Stimulated activated CD4-positive, alpha-beta T cell treated with anti-CD3 and anti-CD28 coated beads, TNF-alpha, amount 100 ng/mL, for 1 hour (primary cell): Measurements from ENCODE around the gene LMAN1.

ENCODE experiments used
- DNase-seq, 3 donors: peaks; one replicate each; pipeline ENCODE4 v3.0.0-alpha.2; 2020; ENCODE audit warnings: low read depth in 3 of 3, low spot score in 1 of 3

Gene LMAN1

GRCh38 chr18:59306640-59307039 is 52.4 kb downstream of the LMAN1 start:
- no peak for DNase-seq

DNA sequence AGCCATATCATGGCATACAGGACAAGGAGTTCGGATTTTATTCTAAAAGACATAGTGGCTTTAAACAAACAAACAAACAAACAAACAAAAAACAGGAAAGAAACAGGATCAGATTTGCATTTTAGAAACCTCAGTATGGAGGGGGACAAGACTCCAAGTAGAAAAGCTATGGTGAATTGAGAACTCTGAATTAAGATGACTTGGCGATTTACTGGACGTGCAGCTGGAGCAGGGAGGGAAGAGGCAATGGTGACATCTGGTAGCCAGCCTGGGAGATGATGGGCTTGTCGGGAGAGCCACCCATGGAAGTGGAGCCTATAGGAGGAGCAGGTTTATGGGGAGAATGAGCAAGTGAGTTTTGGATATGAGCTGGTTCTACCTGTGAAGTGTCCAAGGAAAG is 53.8 kb downstream of the LMAN1 start:
- no peak for DNase-seq

- DNase-seq, result no peak
Measured at GRCh38 chr18:59303656-59304195, 55.3 kb downstream of the LMAN1 start.

GRCh38 chr18:59303006-59303405 is 56.1 kb downstream of the LMAN1 start:
- no peak for DNase-seq

DNA sequence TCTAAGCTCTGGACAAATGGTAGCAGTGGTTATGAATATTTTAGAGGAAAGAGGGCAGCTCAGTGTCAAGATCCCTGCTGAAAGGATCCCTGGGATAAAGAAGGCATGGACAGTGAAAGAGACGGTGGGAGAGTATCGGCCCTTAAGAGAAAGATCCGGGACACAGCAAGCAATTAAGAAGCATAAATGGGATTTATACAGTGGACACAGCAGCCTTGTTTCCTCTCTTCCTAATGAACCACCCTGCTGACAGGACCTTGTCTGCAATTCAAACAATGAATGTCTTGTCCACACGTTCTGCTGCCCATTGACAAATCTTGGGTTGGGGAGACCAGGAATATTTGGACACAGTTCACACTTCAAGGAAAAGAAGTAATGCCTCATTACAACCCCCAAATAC is 57.1 kb downstream of the LMAN1 start:
- DNase-seq, result no peak

GRCh38 chr18:59300676-59301285 is 58.3 kb downstream of the LMAN1 start:
- DNase-seq, result no peak

DNA sequence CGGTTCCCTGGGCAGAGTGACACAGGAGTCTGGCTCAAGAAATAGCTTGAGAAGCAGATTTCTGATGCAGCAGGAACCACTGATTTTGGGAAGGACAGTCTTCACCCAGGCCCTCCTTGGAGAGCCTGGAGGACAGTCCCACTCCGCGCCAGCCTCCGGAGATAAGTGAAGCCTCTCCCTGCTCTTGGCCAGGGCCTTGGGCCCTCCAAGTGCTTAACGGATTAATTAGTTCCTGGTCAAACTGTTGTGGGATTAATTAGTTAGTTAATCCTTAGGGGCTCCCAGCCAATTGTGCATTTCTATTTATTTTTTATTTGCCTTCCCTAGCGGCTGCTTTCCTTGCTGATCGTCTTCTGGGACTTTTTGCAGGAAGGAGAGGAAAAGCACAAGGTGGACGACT is 60.2 kb downstream of the LMAN1 start:
- DNase-seq, result no peak

DNA sequence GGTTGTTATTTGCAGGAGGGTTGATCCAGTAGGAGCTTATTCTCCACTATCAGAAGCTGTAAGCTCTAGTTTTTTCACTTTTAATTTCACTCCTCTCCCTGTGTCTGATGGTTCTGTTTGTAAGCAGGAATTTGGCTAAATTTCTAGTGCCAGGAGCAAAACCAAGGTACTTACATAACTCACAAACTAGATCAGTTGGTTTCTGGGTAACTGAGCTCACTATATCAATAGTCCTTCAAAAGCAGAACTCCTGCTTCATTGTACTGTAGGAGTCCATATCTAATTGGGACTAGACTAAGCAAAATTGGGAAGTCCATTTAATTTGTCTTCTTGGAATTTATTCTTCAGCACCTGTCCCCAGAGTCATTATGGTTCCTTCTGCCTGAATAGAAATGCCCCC is 65.7 kb downstream of the LMAN1 start:
- no peak for DNase-seq

DNA sequence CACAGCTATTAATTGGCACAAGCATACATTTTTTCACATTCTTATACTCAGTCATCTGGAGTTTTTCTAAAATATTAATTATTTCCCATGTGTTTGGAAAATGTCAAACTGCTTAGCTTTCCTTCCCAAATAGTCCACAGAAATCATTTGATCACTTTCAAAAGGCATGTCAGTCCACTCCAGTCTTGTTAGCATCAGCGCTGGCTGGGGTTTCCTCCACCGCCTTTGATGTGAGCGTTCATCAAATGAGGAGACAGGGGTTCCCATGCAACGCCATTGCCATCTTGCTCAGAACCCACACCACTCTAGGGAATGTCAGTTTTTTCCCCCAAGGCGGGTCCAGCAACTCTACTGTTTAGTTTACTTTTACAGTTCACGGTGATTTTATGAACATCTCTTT is 72.7 kb downstream of the LMAN1 start:
- no peak for DNase-seq

DNA sequence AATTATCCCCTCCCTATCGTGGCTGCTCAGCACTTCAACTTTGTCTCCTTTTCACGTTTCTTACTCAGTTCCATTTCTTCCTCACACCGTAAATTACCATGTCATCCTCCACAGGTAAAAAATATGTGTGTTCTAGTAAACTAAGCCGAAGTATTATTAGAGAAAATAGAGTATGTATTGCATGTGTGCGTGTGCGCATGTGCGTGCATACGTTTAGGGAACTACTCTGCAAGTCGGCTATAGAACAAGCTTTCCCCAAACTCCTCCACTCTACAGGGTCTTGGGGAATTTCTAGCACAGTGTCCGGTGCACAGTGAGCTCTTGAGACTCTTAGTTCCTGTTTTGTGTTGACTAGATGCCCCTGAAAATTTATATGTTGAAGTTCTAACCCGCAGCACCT is 76.7 kb downstream of the LMAN1 start:
- DNase-seq, result no peak

- DNase-seq, result no peak
Measured at GRCh38 chr18:59279722-59280121, 79.3 kb downstream of the LMAN1 start.

- no peak for DNase-seq
Measured at GRCh38 chr18:59279193-59279592, 79.9 kb downstream of the LMAN1 start.

DNA sequence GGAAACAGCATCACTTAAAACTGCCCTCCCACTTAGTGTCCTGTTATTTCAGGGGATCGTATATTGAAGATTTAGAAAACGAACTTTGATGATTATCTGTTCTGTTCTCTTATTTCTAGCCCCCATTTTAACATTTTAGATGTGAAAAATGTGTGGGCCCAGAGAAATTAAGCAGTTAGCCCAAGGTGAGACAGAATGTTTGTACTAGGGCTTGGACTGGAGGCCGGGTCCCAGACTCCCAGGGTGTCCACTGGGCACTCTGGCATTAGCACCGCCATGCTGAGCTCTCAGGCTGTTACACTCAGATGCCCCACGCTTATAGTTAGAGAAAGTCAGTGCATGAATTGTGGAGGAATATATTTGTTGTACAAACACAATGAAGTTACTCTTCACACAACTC is 80.3 kb downstream of the LMAN1 start:
- no peak for DNase-seq
